Uterus (tissue), 4 donors: ENCODE results near the gene EDN2. TPM values are rescaled to one million over a fixed set of nuclear protein-coding genes. Genes with fewer than 3 reads are reported as not detected.

ENCODE experiments used
- DNase-seq, 2 donors: peaks; one replicate each; pipeline ENCODE4 v3.0.0-alpha.2; 2019 to 2020
- H3K27ac ChIP-seq, 2 donors: fragments of 200-600 bp; sonication (generic); 1 replicate in 1 of 2; 2 replicates in 1 of 2; pipeline ENCODE4 v1.5.1; 2016 to 2018
- H3K27me3 ChIP-seq, 2 donors: fragments of 200-600 bp; sonication (generic); one replicate each; pipeline ENCODE4 v1.5.1; 2018 to 2019; ENCODE audit warnings: control low read depth in 1 of 2
- H3K36me3 ChIP-seq, 2 donors: fragments of 200-600 bp; sonication (generic); one replicate each; pipeline ENCODE4 v1.5.1; 2019; ENCODE audit warnings: control low read depth in 1 of 2
- H3K4me1 ChIP-seq, 2 donors: fragments of 200-600 bp; sonication (generic); one replicate each; pipeline ENCODE4 v1.5.1; 2018 to 2019; ENCODE audit warnings: control low read depth in 1 of 2
- H3K4me3 ChIP-seq, 2 donors: fragments of 200-600 bp; sonication (generic); 1 replicate in 1 of 2; 2 replicates in 1 of 2; pipeline ENCODE4 v1.5.1; 2018 to 2019; ENCODE audit warnings: mild to moderate bottlenecking in 1 of 2
- H3K9me3 ChIP-seq, 2 donors: fragments of 200-600 bp; sonication (generic); one replicate each; pipeline ENCODE4 v1.5.1; 2019; ENCODE audit warnings: control low read depth in 1 of 2
- POLR2A ChIP-seq, 2 donors: fragments of 450-650 bp; IDR thresholded peaks; one replicate each; pipeline ENCODE4 v1.6.1; 2016; ENCODE audit warnings: antibody characterized with exemption in 2 of 2, mild to moderate bottlenecking in 1 of 2, moderate library complexity in 1 of 2
- intact Hi-C: fragments of 100-400 bp; cut with DNase I; formaldehyde crosslinking; loops from one replicate; pipeline ENCODE4 v1.15.1; 2023; ENCODE audit warnings: low total_unique reads
- total RNA-seq, 4 donors: library from RNA; depleted of rRNA in 3 of 4; stranded (reverse); fragments of >200 nt in 3 of 4; gene quantifications; one replicate each; pipeline versions ENCODE4 v1.1.0 to v1.2.4, GENCODE V29; 2014 to 2023
- TF ChIP-seq, protein P1 (sequence below), 4 experiments: fragments of 200-600 bp in 2 of 4; fragments of 450-650 bp in 2 of 4; sonication (generic) in 2 of 4; IDR thresholded peaks; one replicate each; pipeline ENCODE4 v1.5.1; 2016 to 2019; ENCODE audit warnings: antibody characterized with exemption in 4 of 4, mild to moderate bottlenecking in 2 of 4, moderate library complexity in 1 of 4
- donor health status: DM: yes; HTN: yes; CAD: no.

The EDN2 gene
- total RNA-seq, 4 donors from 2014 or later, result 1.6 to 3.7 TPM; not detected in 2

DNA sequence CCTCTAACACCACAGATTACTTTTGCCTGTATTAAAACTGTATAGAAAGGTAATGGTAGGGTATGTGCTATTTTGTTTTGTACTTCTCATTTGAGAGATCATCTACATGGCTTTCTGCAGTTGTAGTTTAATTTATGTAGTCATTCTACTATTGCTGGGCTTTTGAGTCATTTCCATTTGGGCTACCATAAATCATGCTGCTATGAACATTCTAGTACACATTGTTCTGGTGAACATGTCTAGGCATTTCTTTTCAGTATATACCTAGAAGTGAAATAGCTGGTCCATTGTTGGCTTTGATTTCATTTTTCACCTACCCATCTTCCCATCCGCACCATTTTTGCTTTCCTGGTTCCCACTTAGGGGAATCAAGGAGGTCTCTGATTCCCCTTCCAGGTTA, 18.7 kb downstream of the EDN2 start:
- TF ChIP-seq, protein P1, sequence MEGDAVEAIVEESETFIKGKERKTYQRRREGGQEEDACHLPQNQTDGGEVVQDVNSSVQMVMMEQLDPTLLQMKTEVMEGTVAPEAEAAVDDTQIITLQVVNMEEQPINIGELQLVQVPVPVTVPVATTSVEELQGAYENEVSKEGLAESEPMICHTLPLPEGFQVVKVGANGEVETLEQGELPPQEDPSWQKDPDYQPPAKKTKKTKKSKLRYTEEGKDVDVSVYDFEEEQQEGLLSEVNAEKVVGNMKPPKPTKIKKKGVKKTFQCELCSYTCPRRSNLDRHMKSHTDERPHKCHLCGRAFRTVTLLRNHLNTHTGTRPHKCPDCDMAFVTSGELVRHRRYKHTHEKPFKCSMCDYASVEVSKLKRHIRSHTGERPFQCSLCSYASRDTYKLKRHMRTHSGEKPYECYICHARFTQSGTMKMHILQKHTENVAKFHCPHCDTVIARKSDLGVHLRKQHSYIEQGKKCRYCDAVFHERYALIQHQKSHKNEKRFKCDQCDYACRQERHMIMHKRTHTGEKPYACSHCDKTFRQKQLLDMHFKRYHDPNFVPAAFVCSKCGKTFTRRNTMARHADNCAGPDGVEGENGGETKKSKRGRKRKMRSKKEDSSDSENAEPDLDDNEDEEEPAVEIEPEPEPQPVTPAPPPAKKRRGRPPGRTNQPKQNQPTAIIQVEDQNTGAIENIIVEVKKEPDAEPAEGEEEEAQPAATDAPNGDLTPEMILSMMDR (IDR thresholded peaks at IDR 0.05), result no peak
- TF ChIP-seq POLR2A (IDR thresholded peaks at IDR 0.05), result no peak
- no peak for DNase-seq
- Histone ChIP-seq H3K27me3 (no peaks in the 10 kb centered on the region), H3K4me3 (no peak overlapping the region), H3K4me1 (no peaks in the 10 kb centered on the region), H3K36me3 (no peaks in the 10 kb centered on the region), H3K9me3 (no peaks in the 10 kb centered on the region), H3K27ac (no peak overlapping the region)
- intact Hi-C loops, result no loop called here

DNA sequence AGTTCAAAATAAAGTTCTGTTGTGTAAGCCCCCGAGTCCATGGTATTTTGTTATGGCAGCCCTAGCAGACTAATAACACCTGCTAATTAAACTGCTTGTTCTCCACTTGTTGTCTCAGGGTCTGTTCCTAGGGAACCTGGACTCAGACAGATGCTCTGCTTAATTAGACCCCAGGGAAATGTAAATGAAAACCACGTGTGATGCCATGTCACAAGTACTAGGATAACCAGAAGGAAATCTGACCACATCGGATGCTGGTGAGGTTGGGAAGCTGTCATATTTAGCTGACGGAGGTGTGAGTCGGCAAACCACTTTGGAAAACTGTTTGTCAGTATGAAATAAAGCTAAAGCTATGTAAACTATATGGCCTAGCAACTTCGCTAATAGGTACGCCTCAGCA, 19.6 kb downstream of the EDN2 start:
- no peaks in the 10 kb centered on the region for H3K9me3 ChIP-seq
- H3K4me3 ChIP-seq, result no peak overlapping the region
- H3K27me3 ChIP-seq, result no peaks in the 10 kb centered on the region
- no peaks in the 10 kb centered on the region for H3K4me1 ChIP-seq
- no peaks in the 10 kb centered on the region for H3K36me3 ChIP-seq
- no peak overlapping the region for H3K27ac ChIP-seq
- DNase-seq, result no peak
- TF ChIP-seq, protein P1 (IDR thresholded peaks at IDR 0.05), result no peak
- TF ChIP-seq POLR2A (IDR thresholded peaks at IDR 0.05), result no peak
- intact Hi-C loops, result no loop called here

DNA sequence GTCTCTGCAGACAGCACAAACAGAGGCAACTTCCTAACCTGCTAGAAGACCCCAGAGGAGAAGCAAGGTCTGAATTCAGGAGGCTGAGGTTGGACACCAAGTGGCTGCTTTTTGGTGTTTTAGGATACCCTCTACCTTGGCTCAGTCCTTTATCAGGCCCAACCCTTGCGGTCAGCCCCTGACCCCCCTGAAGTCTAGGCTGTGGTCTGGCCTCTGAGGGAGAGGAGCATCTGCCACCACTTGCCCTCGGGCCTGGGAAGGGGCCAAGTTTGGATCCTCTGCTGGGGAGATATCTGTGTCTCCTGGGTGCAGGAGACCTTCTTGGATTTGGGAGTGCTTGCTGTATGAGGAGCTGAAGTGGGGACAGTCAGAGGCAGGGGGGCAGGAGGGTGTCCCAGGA, 21.0 kb downstream of the EDN2 start:
- DNase-seq, result no peak
- intact Hi-C loops, result no loop called here
- Histone ChIP-seq H3K36me3 (no peaks in the 10 kb centered on the region), H3K4me1 (no peaks in the 10 kb centered on the region), H3K27ac (no peak overlapping the region), H3K9me3 (no peaks in the 10 kb centered on the region), H3K4me3 (no peak overlapping the region), H3K27me3 (no peaks in the 10 kb centered on the region)
- TF ChIP-seq, protein P1 (IDR thresholded peaks at IDR 0.05), result no peak
- TF ChIP-seq POLR2A (IDR thresholded peaks at IDR 0.05), result no peak

DNA sequence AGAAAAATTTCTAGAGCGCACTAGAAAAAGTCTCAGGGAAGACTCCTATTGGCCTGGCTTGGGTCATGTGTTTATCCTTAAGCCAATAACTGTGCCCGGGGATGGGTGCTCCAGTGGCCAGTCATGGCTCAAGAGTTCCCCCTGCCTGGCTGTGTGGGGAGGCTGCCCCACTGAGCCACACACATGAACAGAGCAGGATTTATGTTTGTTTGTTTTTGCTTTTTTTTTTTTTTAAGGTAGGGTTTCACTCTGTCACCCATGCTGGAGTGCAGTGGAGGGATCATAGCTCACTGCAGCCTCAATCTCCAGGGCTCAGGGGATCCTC, 21.8 kb downstream of the EDN2 start:
- no peaks in the 10 kb centered on the region for H3K36me3 ChIP-seq
- no peaks in the 10 kb centered on the region for H3K9me3 ChIP-seq
- no peak for DNase-seq
- no peak for TF ChIP-seq POLR2A (IDR thresholded peaks at IDR 0.05)
- TF ChIP-seq, protein P1 (IDR thresholded peaks at IDR 0.05), result no peak
- no peaks in the 10 kb centered on the region for H3K27me3 ChIP-seq
- intact Hi-C loops, result no loop called here
- no peak overlapping the region for H3K27ac ChIP-seq
- H3K4me1 ChIP-seq, result no peaks in the 10 kb centered on the region
- H3K4me3 ChIP-seq, result no peak overlapping the region

DNA sequence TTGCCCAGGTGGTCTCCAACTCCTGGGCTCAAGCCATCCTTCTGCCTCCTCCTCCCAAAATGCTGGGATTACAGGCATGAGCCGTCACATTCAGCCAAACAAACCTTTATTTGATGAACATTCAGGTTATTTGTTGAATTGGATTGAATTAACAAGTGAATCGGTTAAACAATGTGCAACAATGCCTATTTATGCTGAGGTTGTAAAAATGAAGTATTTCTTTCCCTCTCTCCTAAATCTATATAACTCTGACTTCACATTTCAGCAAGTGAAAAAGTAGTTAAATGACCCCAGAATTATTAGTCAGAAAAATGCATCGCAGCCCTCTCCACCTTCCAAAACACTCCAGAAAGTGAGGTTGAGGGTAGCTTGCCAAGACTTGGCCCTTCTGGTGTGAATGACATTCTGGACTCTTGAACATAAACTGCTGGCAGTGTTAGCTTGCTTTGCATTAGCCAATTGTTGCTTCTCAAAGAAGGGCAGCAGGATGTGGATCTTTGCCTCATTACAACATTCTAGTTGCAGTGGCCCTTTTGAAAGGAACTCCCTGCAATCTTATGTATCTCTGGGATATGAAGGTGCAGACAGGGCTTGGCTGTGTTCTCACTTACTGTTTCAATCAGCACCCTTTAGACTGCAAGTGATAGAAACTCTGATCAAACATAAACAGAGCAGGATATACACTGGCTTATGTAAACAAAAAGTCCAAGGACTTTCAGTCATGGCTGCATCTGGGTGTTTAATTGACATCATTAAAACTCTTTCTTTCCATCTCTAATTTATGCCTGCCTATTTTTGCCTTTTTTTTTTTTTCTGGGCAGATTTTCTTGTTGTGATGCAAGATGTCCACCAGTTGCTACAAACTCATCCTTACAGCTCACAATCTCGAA, 22.4 kb downstream of the EDN2 start:
- no peak overlapping the region for H3K4me3 ChIP-seq
- no peak for DNase-seq
- H3K4me1 ChIP-seq, result no peaks in the 10 kb centered on the region
- no peaks in the 10 kb centered on the region for H3K27me3 ChIP-seq
- H3K9me3 ChIP-seq, result no peaks in the 10 kb centered on the region
- H3K27ac ChIP-seq, result no peak overlapping the region
- H3K36me3 ChIP-seq, result no peaks in the 10 kb centered on the region
- intact Hi-C loops, result no loop called here
- TF ChIP-seq POLR2A (IDR thresholded peaks at IDR 0.05), result no peak
- TF ChIP-seq, protein P1 (IDR thresholded peaks at IDR 0.05), result no peak
